ENCODE data around the gene LY6G5C. TPM values are rescaled to one million over a fixed set of nuclear protein-coding genes. Genes with fewer than 3 reads are reported as not detected.

LY6G5C gene
- total and polyA plus RNA-seq, 9 of the 15 experiments (the other 6 are each of a cell fraction or from before 2014, with no cell fraction given): 0.10 to 0.67 (median 0.46) TPM; not detected in 4

- TF ChIP-seq PBX2 (CRISPR knock-in tag; IDR thresholded peaks at IDR 0.05; ENCODE audit: low read depth) (no peak), PBX2 (tag; conservative IDR thresholded peaks at IDR 0.05; ENCODE audit: low read depth) (no peak), HMGXB4 (CRISPR knock-in tag; IDR thresholded peaks at IDR 0.05) (0 out of 2 replicates have a peak, but pooled peaks have one; percentile 37), LCOR (CRISPR knock-in tag; IDR thresholded peaks at IDR 0.05) (no peak), CREB1 (IDR thresholded peaks at IDR 0.05) (peak; percentile 85), CREB1 (CRISPR knock-in tag; IDR thresholded peaks at IDR 0.05) (peak; percentile 70; the same call in 1 of the 2 replicates), TAF7 (tag; IDR thresholded peaks at IDR 0.05) (peak; percentile 9; the same call in 1 of the 2 replicates), CBFA2T2 (conservative IDR thresholded peaks at IDR 0.05) (no peak), COPS2 (conservative IDR thresholded peaks at IDR 0.05) (no peak), STAG1 (CRISPR knock-in tag; IDR thresholded peaks at IDR 0.05; ENCODE audit: borderline replicate concordance) (no peak; the same call in 1 of the 2 replicates), RB1 (IDR thresholded peaks at IDR 0.05; ENCODE audit: low read depth) (peak; percentile 25), MAX (CRISPR knock-in tag; IDR thresholded peaks at IDR 0.05) (peak; percentile 73), THAP7 (CRISPR knock-in tag; IDR thresholded peaks at IDR 0.05) (no peak), ZNF695 (CRISPR knock-in tag; IDR thresholded peaks at IDR 0.05) (no peak), ETS1 (conservative IDR thresholded peaks at IDR 0.05; ENCODE audit: control insufficient read depth, low read depth, low read length) (no peak), XRCC4 (IDR thresholded peaks at IDR 0.05; ENCODE audit: extremely low read depth, insufficient read depth, insufficient read length) (no peak), TRIM28 (IDR thresholded peaks at IDR 0.05) (no peak), HMG20B (CRISPR knock-in tag; IDR thresholded peaks at IDR 0.05) (no peak), TFAP4 (CRISPR knock-in tag; IDR thresholded peaks at IDR 0.05; ENCODE audit: borderline replicate concordance) (peak; percentile 64; the same call in 1 of the 2 replicates)
These were observed 36.8 kb upstream of the LY6G5C start (continued) for GRCh38 chr6:31717499-31718222.
